GM18951 (cell line): Measurements from ENCODE around the gene ENPP7.
"Not testable (repeated sequence)": the region's sequence is repeated elsewhere in the genome, so short reads cannot be mapped to it uniquely, and the experiment has no call there.

Experiments
- POLR2A ChIP-seq: IDR thresholded peaks from 4 replicates; pipeline ENCODE4 v1.6.1; 2011; ENCODE audit warnings: mild to moderate bottlenecking; ENCODE audit not compliant: insufficient read length, insufficient read depth; ENCODE audit errors: extremely low read depth
- in situ Hi-C: fragments of 300-500 bp; cut with MboI; formaldehyde crosslinking; loops from one replicate; pipeline ENCODE4 v1.12.0; 2022; ENCODE audit warnings: low sequenced_read_pairs, mixed read lengths, inconsistent platforms; ENCODE audit not compliant: unreplicated experiment

Gene ENPP7

DNA sequence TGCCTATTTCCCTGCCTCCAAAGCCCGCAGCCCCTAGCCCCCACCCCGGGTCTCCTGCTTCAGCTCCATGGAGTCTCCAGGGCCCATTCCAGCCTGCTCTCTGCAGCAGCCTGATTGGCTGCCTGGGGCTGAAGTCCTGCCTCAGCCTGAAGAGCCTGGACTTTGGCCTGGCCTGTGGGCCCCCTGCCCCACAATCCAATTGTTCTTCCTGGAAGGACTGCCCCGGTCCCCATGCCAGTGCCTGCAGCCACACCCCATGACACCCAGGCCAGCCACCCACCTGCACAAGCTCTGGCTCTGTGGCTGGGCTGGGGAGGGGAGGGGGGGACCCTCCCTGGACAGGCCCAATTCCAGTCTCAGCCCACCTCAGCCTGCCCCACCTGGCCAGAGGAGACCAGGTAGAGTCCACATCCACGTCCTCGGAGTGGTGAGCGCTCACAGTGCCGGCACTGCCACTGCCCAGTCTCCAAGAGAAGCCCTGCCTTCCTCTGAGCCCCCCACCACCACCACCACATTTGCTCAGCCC lies 12.3 kb downstream of the ENPP7 start:
- in situ Hi-C loops = no loop called here
- TF ChIP-seq POLR2A = no peak

DNA sequence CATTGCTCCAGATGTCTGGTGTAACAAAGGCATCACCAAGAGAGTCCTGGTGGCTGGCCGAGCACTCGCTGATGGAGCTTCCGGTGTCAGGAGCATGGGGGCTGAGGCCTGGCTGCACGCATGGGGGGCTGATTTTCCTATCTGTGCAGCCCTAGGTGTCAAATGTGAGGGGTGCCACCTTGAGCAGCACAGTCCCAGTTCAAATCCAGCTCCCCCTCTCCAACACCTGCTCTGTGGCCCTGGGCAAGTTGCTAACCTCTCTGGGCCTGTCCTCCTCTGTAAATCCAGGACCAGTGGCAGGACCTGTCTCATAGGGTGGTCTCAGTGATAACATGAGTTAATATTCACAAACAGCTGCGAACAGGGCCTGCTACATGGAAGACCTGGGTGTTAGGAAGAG lies 12.9 kb downstream of the ENPP7 start:
- in situ Hi-C loops = no loop called here
- TF ChIP-seq POLR2A = no peak

DNA sequence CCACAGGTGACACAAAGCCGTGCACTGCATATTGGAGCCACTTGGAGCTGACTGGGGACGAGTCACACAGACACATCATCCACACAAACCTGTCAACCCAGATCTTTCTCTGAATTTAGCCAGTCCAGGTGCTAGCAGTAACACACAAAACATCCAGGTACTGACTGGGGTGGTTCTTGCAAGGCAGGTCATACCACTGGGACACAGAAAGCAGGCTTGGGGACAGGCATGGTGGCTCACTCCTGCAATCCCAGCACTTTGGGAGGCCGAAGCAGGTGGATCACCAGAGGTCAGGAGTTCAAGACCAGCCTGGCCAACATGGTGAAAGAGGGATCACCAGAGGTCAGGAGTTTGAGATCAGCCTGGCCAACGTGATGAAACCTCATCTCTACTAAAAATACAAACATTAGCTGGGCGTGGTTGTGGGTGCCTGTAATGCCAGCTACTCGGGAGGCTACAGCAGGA lies 14.9 kb downstream of the ENPP7 start:
- in situ Hi-C loops = no loop called here
- TF ChIP-seq POLR2A = no peak

DNA sequence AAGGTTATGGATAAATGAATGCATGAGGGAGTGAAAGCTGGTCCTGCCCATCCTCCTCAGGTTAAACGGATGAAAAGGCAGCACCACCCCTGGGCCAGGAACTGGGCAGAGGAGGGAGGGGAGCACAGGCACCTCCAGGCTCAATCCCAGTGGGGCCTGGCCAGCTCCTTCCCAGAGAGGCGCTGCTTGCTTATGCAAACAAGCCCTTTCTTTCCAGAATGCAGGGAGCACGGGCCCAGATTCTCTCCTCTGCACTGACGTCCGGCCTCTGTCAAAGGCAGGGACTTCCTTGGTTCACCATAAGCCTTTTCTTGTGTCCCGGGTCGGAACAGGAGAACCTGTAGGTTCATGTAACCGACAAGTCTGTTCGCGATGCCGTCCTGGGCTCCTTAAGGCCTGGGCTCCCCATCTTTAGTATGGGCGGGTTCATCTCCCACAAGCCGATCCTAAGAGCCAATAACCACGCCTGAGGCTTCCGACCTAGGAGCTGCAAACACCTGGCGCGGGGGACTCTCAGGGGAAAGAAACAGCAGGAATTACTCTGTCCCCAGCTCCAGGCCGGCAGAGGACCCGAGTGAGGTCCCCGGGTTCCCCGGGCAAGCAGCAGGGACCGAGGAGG lies 16.3 kb downstream of the ENPP7 start:
- in situ Hi-C loops = no loop called here
- TF ChIP-seq POLR2A = no peak

DNA sequence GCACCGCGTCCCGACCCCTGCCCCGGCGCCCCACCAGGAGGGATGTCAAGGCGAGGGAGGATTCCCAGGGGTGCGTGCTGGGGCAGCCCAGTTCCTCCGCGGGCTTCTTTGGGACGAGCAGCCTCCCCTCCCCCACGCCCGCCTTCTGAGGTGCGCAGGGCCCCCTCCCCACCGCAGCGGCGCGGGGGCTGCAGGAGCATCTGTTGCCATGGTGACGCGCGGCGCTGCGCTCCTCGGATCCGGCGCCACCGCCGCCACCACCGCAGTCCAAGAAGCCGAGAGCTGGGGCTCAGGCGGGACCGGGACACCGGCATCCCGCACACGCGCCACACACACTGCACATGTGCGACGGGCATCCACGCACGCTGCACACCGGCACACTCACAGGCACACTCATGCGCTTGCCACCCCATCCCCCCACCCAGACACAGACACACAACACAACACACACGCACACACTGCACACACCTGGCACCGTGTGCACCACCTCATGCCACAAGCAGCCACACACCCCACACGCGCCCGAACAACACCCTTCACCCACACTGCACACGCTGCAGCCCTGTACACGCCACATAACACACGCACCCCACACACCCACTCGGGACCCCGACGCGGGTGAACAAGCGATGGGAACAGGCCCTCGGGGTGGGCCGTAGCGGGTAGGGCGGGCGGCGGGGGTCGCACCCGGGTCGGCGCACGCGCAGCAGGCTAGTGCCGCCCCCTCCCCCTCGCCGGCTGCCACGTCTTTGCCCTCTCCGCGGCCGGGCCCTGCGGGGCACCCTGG lies 17.0 kb downstream of the ENPP7 start:
- in situ Hi-C loops = no loop called here
- no peak for TF ChIP-seq POLR2A

DNA sequence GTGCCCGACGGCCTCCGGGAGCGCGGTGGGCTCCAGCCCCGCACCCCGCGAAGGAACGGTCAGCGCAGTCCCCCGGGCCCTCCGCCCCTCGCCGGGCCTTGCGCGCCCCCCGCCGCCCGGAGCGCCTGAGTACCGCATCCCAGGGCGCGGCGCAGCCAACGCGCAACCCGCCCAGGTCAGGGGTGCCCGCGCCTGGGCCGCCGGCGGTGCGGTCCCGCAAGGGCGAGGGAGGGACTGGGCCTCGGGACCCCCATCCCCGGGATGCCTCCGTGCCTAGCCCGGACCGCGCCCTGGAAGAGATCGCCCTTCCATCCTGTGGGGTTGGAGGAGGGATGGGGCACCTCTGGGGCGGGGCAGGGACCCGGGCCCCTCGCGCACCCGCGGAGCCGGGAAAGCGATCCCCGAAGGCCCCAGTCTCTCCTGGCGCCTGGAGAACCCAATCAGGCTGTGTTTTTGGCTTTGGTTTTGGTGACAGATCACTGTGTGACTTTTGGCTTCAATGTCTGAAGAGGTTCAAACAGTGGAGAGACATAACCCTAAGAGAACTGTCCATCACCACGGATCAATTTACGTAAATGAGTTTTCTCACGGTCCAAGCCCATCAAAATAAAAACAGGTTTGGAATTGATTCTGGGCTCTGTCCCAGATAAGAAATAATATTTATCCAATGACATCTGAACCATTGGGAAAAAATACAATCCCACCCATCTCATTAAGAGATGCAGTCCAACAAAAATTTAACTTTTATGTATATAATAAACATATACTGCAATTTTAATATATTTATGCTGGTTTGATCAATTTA lies 17.8 kb downstream of the ENPP7 start:
- in situ Hi-C loops = no loop called here
- no peak for TF ChIP-seq POLR2A

DNA sequence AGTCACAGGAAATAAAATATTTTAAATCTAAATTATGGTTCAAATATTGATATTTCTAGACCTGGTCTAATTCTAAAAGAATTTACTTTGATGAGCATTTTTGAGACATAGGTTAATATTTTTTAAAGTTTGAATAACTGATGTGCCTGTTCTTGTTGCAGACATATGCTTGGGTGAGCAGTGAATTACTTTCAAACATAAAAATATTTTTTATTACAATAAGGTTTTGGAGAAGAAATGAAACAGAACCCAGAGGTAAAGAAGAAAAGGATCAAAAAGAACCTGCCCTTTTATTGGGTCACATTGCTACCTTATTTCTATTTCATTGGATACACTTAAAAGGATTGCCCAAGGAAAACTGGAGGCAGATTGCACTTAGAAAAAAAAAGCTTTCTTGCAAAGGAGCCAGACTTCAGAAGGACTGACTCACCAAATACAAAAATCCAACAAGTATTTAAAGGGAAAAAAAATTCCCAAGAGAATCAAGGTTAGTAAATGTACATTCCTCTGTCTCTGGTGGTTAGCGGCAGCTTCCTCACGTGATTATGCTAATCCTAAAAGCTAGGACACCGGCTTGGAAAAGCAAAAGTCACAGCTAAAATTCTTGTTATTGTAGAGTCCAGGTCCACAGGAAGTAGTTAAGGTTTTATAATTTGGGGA lies 18.5 kb downstream of the ENPP7 start:
- in situ Hi-C loops = no loop called here
- TF ChIP-seq POLR2A = no peak

DNA sequence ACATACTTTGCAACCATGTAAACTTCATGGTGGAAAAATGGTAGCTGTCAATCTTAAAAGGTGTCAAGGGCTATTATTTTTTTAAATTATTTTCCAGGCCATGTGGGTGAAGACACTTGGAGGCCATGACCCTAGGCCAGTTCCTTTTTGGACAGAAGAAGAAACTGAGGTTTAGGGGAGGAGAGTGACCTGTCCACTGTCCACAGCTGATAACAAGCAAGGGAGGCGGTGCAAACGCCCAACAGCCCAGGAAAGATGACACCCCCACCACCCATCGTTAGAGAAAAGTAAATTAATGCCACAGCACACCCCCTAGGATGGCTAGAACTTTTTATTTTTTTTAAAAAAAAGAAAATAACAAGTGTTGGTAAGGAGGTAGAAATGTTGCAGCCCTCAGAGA lies 19.2 kb downstream of the ENPP7 start:
- in situ Hi-C loops = no loop called here
- no peak for TF ChIP-seq POLR2A

DNA sequence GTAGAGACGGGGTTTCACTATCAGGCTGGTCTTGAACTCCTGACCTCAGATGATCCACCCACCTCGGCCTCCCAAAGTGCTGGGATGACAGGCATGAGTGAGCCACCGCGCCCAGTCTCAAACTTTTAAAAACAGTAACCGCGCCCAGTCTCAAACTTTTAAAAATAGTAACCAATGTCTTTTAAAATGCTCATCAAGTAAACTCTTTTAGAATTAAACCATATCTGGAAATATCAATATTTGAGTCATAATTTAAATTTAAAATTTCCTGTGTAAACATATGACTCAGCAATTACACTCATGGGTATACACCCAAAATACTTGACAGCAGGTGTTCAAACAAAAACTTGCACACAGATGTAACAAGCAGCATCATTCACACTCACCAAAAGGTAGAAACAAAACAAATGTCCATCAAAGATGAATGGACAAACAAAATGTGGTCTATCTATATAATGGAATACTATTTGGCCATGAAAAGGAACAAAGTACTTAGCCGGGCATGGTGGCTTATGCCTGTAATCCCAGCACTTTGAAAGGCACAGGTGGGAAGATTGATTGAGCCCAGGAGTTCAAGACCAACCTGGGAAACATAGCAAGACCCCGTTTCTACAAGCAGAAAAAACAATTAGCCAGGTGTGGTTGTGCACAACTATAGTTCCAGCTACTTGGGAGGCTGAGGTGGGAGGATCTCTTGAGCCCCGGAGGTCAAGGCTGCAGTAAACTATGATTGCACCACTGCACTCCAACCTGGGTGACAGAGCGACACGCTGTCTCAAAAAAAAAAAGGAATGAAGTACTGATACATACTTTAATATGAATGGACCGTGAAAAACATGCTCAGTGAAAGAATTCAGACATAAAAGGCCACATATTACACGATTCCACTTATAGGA lies 20.2 kb downstream of the ENPP7 start:
- in situ Hi-C loops = no loop called here
- no peak for TF ChIP-seq POLR2A

DNA sequence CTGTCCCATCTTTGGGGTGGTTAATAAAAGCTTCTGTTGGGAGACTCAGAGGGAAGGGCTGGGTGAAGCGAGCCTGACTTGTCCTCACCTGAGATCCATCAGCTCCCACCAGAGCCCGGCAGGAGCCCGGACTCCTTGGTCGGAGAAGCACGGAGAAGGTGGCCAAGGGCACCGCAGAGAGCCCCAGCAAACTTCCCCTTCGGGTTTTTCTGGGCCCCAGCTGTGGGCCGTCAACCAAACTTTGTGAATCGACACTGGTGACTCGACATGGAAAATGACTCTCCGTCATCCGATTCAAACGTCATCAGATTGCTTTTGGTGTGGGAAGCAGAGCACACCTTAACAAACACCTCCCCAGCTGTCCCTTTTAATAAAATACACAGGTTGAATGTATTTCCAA lies 21.4 kb downstream of the ENPP7 start:
- in situ Hi-C loops = no loop called here
- no peak for TF ChIP-seq POLR2A

DNA sequence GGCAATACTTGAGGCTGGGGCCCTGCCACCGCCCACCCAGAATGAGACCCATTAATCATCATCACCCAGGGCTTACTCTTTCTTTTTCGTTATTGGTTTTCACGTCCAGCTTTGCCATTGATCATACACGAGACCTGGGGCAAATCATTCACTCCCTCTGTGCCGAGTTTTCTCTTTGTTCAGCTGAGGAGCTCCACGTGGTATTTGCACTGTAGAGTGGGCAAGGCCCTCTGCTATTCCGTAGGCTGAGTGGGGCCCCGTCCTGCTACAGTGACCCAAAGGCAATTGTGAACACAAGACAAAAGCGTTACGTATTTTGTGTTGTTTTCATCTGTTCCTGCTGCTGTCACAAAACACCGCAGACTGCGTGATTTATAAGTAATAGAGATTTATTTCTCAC lies 23.6 kb downstream of the ENPP7 start:
- TF ChIP-seq POLR2A = no peak
- in situ Hi-C loops = no loop called here

DNA sequence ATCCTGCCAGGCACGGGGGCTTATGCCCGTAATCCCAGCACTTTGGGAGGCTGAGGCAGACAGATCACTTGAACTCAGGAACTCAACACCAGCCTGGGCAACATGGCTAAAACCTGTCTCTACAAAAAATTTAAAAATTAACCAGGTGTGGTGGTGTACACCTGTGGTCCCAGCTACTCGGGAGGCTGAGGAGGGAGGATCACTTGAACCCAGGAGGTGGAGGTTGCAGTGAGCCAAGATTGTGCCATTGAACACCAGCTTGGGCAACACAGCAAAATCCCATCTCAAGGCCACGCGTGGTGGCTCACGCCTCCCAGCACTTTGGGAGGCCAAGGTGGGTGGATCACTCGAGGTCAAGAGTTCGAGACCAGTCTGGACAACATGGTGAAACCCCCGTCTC lies 24.2 kb downstream of the ENPP7 start:
- in situ Hi-C loops = not testable (repeated sequence)

DNA sequence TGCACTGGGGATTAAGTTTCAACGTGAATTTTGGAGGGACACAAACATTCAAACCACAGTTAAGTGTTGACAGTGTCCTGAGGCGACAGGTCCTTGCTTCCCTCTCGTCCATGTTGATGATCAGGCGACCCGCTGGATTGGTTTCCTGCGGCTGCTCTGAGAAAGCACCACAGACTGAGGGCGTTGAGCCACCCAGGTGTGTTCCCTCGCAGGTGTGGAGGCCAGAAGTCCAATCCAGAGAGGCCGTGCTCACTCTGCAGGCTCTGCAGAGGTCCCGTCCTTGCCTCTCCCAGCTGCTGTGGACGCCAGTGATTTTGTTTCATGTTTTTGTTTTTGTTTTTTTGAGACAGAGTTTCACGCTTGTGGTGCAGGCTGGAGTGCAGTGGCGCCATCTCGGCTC lies 24.8 kb downstream of the ENPP7 start:
- no peak for TF ChIP-seq POLR2A
- in situ Hi-C loops = no loop called here
